ENCODE results near the gene CNGA3. TPM values are rescaled to one million over a fixed set of nuclear protein-coding genes. Genes with fewer than 3 reads are reported as not detected.
"Not testable (repeated sequence)": the region's sequence is repeated elsewhere in the genome, so short reads cannot be mapped to it uniquely, and the experiment has no call there.

CNGA3 gene
- total RNA-seq, 4 donors from 2014 or later, result not detected

- no peaks in the 10 kb centered on the region for H3K4me1 ChIP-seq
- no peak for TF ChIP-seq POLR2A (IDR thresholded peaks at IDR 0.05)
- no peak for TF ChIP-seq CTCF (IDR thresholded peaks at IDR 0.05)
- no peak for DNase-seq
- no peak overlapping the region for H3K4me3 ChIP-seq
- H3K36me3 ChIP-seq, result no peaks in the 10 kb centered on the region
- H3K27me3 ChIP-seq, result no peaks in the 10 kb centered on the region
- no peak overlapping the region for H3K27ac ChIP-seq
- no peaks in the 10 kb centered on the region for H3K9me3 ChIP-seq
- intact Hi-C loops (cut with DNase I; ENCODE audit: low total_unique reads), result no loop called here
Measured at GRCh38 chr2:98300141-98300874, 45.9 kb upstream of the CNGA3 start.

- Histone ChIP-seq H3K27me3 (no peaks in the 10 kb centered on the region), H3K27ac (no peak overlapping the region), H3K9me3 (no peaks in the 10 kb centered on the region), H3K4me1 (no peaks in the 10 kb centered on the region), H3K4me3 (no peak overlapping the region), H3K36me3 (no peaks in the 10 kb centered on the region)
- intact Hi-C loops (cut with DNase I; ENCODE audit: low total_unique reads), result no loop called here
- no peak for TF ChIP-seq CTCF (IDR thresholded peaks at IDR 0.05)
- no peak for TF ChIP-seq POLR2A (IDR thresholded peaks at IDR 0.05)
- no peak for DNase-seq
Measured at GRCh38 chr2:98301469-98301868, 44.8 kb upstream of the CNGA3 start.

DNA sequence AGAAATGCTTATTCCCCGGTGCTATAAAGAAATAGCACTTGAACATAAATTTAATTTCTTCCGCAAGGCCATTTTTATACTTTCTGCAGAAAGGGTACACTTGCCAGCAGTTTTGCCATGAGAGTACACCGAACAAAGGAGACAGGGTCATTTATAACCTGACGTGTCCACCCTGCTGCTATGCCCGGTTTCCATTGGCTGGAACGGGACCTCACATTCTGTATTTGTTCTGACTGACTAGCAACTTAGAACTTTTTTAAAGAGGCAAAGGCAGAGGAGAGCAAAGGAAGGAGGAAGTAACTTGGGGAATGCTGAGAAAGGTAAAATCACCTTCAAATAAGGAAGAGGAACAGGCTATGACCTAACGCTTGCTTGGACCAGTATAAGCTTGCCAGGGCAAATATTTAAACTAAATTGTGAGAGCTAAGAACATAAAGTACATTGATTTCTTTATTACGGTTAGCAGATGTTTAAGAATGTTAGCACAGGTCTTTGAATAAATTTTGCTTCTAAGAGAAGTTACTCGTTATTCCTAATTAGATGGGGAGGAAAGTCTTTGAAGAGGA lies 39.0 kb upstream of the CNGA3 start:
- H3K4me1 ChIP-seq; DNase-seq; H3K27ac ChIP-seq; H3K9me3 ChIP-seq; intact Hi-C loops (cut with DNase I; ENCODE audit: low total_unique reads); H3K4me3 ChIP-seq; H3K36me3 ChIP-seq; H3K27me3 ChIP-seq: not testable (repeated sequence)

DNA sequence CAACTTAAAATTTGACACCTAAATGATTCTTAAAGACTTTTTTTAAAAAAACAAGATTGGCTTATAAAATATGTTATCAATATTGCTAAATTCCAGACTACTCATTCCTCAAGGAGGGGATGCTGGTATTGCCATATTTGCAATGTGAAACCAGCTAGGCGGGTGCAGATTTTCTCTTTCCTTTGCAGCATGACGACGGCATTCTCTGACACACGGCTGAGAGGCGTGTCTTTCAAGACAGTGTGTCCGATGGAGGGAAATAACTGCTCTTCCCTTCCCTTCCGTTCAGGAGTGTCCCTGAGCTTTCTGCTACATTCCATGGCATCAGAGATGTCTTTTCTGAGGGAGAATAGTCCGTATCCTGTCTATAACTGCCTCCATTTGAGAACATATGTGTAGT lies 38.2 kb upstream of the CNGA3 start:
- Histone ChIP-seq H3K36me3 (no peaks in the 10 kb centered on the region), H3K4me1 (no peaks in the 10 kb centered on the region), H3K9me3 (no peaks in the 10 kb centered on the region), H3K4me3 (no peak overlapping the region), H3K27me3 (no peaks in the 10 kb centered on the region), H3K27ac (no peak overlapping the region)
- TF ChIP-seq CTCF (IDR thresholded peaks at IDR 0.05) (no peak), POLR2A (IDR thresholded peaks at IDR 0.05) (no peak)
- DNase-seq, result no peak
- intact Hi-C loops (cut with DNase I; ENCODE audit: low total_unique reads), result no loop called here

- Histone ChIP-seq H3K4me1 (no peaks in the 10 kb centered on the region), H3K27me3 (no peaks in the 10 kb centered on the region), H3K9me3 (no peaks in the 10 kb centered on the region), H3K4me3 (no peak overlapping the region), H3K27ac (no peak overlapping the region), H3K36me3 (no peaks in the 10 kb centered on the region)
- TF ChIP-seq POLR2A (IDR thresholded peaks at IDR 0.05), result no peak
- no peak for TF ChIP-seq CTCF (IDR thresholded peaks at IDR 0.05)
- intact Hi-C loops (cut with DNase I; ENCODE audit: low total_unique reads), result no loop called here
- DNase-seq, result no peak
Measured at GRCh38 chr2:98308532-98308931, 37.7 kb upstream of the CNGA3 start.
